Head of caudate nucleus (tissue), 42 donors: ENCODE results near the gene ATRN.

Experiments used
- DNase-seq, 42 donors: peaks; one replicate each; pipeline versions ENCODE4 v3.0.0 to v3.0.0-alpha.2; 2020 to 2021; ENCODE audit warnings: mixed read lengths in 7 of 42
- intact Hi-C: fragments of 100-400 bp; cut with DNase I; formaldehyde crosslinking; loops from one replicate; pipeline ENCODE4 v1.15.0; 2022

Gene ATRN

GRCh38 chr20:3645309-3646066, 174.7 kb downstream of the ATRN start:
- intact Hi-C loops: no loop called here
- no peak for DNase-seq

DNA sequence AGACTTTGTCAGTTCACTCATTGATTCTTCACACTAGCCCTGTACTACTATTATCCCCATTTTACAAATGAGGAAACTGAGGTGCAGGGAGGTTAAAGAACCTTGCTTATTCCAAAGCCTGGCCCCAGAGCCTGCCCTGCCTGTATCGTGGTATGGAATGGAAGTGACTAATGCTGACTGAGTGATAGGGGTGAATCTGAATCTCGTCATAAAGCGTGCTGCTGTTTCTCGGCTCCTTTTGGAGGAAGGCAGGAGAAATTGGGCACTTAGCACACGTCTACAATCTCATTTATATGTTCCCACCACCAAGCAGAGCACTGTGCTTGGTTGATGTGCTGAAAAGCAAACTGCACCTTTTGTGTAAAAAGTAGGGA, 175.2 kb downstream of the ATRN start:
- intact Hi-C loops: no loop called here
- no peak for DNase-seq

DNA sequence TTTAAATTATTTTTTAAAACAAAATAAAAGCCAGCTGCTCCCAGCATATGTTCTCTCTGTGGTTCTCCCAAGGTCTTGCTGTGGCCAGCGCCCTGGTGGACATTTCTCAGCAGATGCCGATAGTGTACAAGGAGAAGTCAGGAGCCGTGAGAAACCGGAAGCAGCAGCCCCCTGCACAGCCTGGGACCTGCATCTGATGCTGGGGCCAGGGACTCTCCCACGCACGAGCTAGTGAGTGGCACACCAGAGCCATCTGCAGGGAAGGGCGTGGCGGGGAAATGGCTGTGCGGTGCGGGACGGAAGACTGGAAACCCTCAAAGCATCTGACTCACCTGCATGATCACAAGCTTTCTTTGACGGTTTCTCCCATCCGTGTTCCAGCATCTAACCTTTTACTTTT, 175.8 kb downstream of the ATRN start:
- DNase-seq: no peak

DNA sequence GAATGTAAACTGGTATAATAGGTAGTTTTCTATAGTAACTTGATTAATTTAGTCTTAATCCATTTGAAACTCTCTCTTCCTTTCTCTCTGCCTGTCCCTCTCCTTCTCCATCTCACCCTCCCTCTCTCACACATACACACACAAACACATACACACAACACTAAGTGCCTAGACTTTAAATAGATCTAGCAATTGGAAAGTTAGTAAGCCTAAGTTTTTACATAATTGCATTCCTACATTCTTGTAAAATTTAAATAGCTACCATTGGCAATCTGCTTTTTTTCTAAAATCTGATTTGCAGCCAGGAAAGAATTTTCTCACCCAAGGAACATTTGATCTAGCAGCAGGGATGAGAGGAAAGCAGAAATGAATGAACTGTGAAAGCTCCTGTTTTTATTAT, 176.7 kb downstream of the ATRN start:
- no peak for DNase-seq
- intact Hi-C loops: no loop called here

More for the DNA sequence above, 175.8 kb downstream of the ATRN start:
- intact Hi-C loops: no loop called here

DNA sequence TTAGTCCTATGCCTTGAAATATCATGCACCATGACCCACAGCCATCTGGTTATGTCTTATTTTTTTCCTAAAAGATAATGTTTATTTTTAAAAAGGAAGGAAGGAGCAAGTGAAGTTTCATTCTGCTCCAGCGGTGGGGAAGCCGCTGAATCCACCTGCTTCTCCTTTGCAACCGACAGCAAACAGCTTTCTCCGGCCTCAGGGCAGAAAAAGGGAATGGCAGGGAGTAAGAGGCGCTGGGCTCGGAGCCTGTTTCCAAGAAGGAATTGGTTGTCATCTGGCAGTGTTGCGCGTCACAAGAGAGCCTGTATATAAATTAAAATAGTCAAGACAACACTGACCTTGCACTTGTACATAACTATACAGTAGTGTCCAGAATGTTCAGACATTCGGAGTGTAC, 178.1 kb downstream of the ATRN start:
- intact Hi-C loops: no loop called here
- DNase-seq: peak in 1 of 42 donors; percentile 21

DNA sequence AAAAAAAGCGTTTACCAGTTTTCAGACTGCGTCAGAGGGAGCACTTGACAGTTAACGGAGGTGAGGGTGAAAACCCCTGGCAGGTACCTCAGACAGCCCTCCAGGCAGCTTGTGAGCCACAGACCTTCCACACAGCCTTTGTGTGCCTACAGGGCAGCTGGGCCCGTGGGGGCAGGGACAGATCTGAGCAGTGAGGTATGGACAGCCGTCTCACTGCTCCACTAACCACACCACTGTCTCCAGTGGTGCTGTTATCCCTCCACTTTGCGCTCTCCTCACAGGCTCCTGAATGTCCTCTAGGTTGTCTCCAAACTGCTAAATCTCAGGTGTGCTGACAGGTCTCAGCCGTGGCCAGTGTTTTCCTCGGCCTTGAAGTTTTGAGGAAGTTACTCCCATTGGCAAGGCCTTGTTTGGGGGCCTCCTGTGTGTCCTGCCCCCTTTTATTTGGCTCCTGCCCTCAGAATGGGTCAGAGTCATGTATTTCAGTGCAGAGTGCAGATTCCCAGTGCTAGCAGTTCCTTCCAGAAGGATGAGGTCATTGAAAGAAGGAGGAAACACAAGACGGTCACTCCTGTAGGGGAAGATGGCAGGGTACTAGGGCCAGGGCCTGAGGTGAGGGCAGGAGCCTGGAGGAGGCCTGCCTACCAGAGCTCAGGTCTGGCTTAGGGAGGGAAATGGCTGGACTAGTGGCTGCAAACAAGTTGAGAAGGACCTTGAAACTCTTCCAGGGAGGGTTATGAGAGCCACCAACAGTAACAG, 180.6 kb downstream of the ATRN start:
- intact Hi-C loops: no loop called here
- peak in 2 of 42 donors; percentile 17 to 23 for DNase-seq

GRCh38 chr20:3652221-3652620, 181.4 kb downstream of the ATRN start:
- intact Hi-C loops: no loop called here
- peak in 2 of 42 donors; percentile 17 to 26 for DNase-seq

DNA sequence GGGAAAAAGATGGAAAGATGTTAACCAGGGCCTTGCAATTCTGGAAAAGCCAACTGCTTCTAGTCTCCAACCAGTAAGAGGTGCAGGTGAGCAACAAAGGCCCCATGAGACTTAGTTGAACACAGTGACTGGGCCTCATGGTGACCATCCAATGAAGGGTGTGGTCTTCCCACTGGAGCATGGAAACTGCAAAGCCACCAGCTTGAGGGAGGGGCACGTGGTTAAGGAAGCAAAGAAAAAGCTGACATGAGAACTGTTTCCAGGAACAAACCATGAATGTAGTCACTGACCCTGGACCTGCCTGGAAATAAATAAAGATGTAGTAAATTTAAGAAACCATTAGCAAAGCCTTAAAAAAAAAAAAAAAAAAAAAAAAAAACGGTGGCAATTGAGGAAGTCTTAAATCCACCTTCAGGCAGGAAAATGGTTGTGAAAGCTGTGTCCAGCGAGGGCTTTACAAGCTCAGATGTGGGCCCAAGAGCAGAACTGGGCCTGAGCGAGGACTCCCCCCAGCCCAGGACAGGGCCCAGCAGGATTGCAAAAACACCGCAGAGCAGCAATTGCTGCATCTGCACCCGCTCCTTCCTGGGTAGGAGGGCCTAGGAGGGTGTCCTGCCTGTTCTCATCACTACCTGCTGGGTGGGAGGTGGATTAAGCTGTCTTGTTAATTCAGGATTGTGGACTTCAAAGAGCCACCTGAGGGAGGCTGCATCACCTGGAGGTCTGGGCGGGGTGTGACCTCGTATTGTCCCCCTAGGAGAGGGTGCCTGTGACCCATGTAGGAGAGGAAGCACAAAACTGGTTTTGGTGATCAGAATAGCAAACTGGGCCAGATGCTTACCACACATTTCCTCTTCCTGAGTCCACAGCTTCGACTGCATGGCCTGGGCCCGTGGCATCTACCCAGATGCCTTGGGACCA, 182.1 kb downstream of the ATRN start:
- intact Hi-C loops: no loop called here
- peak in 2 of 42 donors; percentile 22 to 25 for DNase-seq

DNA sequence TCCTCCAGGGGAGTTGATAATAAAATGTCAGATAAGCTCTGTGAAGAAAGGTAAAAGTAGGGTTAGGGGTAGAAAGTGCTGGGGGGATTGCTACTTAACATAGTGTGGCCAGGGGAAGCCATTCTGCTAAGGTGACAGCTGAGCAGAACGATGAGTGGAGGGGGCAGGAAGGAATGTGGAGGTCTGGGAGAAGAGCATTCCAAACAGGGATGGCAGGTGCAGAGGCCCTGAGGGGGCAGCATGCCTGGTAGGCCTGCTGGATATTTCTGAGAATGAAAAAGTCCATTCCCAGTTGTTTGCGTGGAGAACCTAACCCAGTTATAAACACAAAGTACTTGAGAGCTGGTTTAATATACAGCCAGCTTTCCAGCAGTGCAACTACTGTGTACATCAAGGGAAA, 183.1 kb downstream of the ATRN start:
- peak in 2 of 42 donors; percentile 5 to 13 for DNase-seq
- intact Hi-C loops: no loop called here

DNA sequence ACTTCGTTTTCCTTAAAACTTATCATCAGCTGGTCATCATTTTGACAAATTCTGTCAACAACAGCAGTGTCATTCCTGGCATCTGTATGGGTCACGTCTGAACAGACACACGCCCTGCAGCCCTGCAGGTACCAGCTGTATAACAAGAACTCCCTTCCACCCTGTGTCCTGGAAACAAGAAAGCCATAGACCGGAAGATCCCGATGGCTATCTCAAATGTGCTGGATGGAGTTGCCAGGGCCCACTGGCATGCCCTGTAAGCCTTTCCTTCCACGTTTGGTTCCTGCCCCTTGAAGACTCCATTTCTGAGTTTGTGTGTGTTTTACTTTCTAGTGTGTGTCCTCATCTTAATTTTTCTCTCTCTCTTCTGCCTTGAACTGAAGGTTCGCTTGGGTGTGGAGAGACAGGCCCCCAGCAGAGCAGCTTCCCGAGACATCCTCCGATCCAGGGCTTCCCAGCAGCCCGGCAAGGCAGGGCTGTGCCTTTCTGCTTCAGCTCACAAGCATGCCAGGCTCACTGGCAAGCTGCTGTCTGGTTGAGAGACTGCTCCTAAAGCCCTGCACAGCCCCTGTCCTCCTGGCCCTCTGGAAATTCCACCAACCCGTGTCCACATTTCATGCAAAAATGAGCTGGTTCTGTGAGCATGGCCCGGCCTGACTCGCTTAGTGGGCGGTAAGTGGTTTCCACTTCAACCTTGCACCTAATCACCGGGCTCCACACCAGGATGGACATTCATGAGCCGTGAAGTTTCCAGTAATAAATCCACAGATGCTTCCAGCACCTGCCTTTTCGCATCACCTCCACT, 183.7 kb downstream of the ATRN start:
- DNase-seq: peak in 4 of 42 donors; percentile 2 to 37 (median 26)
- intact Hi-C loops: no loop called here

DNA sequence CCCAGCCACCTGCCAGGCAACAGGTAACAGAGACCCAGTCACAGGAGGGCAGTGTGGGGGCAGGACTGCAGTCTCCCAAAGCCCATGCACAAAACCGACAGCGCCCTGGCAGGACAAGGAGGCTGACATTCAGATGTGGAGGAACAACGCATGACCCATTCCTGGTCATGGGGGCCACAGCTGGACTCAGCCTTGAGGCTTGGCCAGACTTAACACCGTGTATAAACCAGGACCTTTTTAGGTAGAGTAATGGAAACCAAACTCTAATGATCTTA, 184.2 kb downstream of the ATRN start:
- intact Hi-C loops: no loop called here
- peak in 3 of 42 donors; percentile 8 to 14 (median 13) for DNase-seq

- intact Hi-C loops: no loop called here
- DNase-seq: peak in 8 of 42 donors; percentile 1 to 18 (median 8)
These were observed 187.3 kb downstream of the ATRN start for GRCh38 chr20:3658019-3658715.

GRCh38 chr20:3658716-3659491, 188.1 kb downstream of the ATRN start:
- peak in 11 of 42 donors; percentile 4 to 34 (median 11) for DNase-seq
- intact Hi-C loops: no loop called here

- intact Hi-C loops: no loop called here
- peak in 14 of 42 donors; percentile 1 to 33 (median 8) for DNase-seq
These were observed 188.9 kb downstream of the ATRN start for GRCh38 chr20:3659492-3660261.

GRCh38 chr20:3660262-3661059, 189.6 kb downstream of the ATRN start:
- peak in 10 of 42 donors; percentile 3 to 25 (median 9) for DNase-seq
- intact Hi-C loops: no loop called here
